GM08714 (cell line): ENCODE measurements around the gene EIPR1.

Experiments used
- H3K4me3 ChIP-seq: fragments of 200-500 bp; sonication (Bioruptor generic); 2 replicates; pipeline ENCODE4 v1.5.1; 2014; ENCODE audit warnings: mild to moderate bottlenecking, low read length, inconsistent platforms
- ZNF274 ChIP-seq: IDR thresholded peaks from 2 replicates; pipeline ENCODE4 v1.6.1; 2012; ENCODE audit warnings: mild to moderate bottlenecking, low read depth, low read length

The EIPR1 gene

DNA sequence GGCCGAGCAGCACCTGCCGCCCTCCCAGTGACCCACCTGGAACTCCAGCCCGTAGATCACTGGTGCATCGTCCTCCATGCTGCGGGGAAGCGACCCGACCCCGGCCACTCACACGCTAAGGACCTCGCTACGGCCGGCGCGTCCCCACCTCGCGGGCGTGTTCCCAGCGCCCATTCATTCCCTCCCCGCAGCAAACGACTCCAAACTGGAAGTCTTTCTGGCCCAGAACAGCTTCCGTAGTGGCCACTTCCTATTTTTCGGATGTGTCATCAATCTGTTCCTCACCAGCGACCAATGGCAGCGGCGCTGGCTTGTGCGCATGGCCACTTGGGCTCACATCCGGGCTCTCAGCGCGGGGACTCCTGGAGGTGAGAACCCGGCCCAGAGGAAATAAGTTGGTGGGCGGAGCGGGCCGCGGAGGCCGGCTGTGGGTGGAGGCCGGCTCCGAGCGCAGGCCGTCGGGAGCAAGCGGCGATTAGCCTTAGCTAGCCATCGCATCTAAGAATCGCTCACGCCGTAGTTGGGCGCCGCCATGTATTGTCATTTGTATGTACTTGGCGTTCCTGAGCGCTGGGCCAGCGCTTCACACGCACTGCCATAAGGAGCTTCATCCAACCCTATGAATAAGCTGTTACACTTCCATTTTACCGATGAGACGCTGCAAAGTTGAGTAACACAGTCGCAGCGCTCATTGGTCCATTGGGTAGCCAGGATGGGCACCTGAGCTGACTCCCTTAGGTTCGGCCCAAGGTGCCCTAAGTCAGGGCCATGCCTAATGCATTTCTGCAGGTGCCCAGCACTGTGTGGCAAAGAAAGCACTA, at the start of gene EIPR1:
Gene EIPR1 (minus strand): TSS at position 207 of the 821 bp plus-strand sequence. CDS start 129 bp downstream, at position 78.
- no peak for TF ChIP-seq ZNF274
- H3K4me3 ChIP-seq = peak within 1 kb of the TSS; percentile 96

DNA sequence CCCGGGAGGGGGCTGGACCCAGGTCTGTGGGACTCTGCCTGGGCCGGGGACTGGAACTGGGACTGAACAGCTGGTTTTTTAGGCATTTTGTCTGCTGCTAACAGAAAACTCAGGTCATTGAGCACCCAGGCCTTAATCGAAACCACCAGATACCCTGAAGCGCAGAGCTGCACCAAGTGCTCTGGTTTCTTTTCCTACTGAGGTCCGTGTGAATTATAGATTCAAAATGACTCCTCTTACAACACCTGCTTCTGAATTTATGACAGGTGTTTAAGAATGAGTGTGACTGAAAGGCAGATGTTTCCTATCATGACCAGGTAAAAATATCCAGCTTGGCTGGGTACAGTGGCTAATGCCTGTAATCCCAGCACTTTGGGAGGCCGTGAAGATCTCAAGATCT, 49.7 kb upstream of the EIPR1 start:
- no peak for TF ChIP-seq ZNF274
- H3K4me3 ChIP-seq = no peak overlapping the region

DNA sequence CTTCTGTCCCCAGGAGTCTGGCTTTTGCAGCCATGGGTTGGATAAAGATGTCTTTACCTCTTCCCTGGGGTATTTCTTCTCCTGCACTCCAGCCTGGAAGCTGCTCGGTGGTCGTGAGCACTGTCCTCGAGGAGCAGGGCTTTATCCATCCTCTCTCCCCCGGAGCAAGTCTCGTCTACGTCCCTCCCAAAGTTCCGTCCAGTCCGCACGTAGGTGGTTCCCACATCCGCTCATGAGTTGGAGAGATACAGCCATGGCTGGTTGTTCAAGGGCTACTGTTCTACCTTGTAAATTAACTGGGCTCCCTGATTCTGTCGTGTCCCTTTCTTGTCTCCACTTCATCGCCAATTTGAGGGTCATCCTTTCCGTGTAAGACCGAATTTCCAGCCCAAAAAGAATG, 49.0 kb upstream of the EIPR1 start:
- no peak overlapping the region for H3K4me3 ChIP-seq
- TF ChIP-seq ZNF274 = no peak

DNA sequence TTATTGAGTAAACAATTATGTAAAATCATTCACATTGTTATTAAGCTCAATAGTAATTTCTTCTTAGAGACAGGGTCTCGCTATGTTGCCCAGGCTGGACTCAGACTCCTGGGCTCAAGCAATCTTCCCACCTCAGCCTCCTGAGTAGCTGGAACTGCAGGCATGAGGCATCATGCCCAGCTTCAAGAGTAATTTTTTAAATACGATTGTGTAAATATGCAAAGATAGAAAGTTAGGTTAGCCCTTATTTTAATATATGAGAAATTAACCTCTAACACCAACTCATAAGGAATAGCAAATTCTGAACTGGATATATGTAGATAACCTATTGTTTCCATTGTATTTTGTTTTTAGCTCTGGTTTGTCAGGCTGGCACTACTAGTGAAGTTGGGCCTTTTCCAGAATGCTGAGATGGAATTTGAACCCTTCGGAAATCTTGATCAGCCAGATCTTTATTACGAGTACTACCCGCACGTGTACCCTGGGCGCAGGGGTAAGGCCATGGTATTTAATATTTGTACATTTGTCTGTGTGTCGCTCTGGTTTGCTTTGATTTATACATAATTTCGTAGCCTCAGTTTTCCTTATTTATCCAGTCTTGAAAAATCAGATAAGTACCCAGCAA, 46.7 kb upstream of the EIPR1 start:
- H3K4me3 ChIP-seq = no peak overlapping the region
- no peak for TF ChIP-seq ZNF274

DNA sequence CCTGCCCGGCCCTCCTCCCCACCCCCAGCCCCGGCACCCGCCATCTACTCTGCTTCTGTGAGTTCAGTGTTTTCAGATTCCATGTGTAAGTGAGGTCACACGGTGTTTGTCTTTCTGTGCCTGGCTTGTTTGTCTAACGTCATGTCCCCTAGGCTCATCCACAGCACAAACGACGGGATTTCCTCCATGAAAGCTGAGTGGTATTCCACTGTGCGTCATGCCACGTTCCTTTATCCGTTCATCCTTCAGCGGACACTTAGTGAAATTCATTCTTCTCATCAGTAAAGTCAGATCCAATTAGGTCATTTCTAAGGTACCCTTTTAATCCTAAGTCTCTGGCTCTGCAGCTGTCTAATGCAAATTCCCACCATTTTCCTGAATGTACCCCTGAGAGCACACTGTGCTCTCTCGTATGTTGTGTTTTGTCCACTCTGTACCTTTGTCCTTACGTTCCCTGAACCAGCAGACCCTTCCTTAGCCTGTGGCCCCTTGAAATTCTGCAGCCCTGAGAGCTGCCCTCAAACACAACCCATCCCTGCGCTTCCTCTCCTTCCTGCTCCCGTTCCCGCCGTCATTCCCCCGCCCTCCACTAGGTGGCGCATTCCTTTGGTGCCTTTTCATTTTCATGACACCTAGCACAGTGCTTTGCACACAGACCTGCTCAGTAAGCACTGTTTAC, 46.0 kb upstream of the EIPR1 start:
- TF ChIP-seq ZNF274 = no peak
- H3K4me3 ChIP-seq = no peak overlapping the region

DNA sequence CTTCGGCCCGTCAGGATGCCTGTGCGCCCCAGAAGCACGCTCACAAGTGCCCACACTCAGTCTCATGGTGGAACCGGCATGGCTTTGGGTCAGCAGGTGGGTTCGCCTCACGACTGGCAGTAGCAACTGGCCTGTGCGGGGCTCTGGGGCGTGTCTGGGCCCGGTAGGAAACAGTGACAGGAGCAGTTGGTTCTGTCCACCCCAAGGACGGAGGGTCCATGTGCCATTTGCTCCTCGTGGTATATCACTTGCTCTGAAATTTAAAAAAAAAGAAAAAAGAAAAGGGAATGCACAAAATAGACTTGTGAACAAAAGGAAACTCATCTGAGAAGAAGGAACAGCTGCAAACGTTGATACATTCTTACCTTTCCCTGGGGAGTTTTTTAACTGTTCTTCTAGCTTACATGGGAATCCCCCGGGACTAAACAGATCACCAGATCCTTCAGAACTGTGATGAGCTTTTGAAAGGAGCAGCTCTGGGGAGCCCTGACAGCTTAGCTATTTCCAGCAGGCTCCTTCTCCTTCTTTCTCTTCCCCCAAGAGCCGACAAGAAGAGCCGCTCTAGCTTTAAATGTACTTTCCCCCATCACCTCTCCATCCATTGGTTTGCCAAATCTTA, 44.7 kb upstream of the EIPR1 start:
- no peak for TF ChIP-seq ZNF274
- H3K4me3 ChIP-seq = no peak overlapping the region

DNA sequence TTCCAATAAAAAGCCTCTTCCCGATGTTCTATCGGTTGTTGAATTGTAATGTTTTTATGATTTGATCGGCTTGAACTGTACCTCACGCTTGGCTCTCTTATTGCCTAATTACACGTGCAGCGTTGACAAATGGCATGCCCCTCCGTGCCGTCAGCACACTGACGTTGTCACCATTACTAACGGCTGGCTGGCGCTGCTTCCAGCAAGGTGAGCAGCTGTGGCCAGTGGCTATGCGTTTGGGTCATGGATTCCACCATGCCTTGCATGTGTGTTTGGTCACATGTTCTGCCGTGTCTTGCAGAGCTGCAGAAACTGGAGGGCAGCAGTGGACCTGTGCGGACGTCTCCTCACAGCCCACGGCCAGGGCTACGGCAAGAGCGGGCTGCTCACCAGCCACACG, 44.0 kb upstream of the EIPR1 start:
- no peak overlapping the region for H3K4me3 ChIP-seq
- no peak for TF ChIP-seq ZNF274

DNA sequence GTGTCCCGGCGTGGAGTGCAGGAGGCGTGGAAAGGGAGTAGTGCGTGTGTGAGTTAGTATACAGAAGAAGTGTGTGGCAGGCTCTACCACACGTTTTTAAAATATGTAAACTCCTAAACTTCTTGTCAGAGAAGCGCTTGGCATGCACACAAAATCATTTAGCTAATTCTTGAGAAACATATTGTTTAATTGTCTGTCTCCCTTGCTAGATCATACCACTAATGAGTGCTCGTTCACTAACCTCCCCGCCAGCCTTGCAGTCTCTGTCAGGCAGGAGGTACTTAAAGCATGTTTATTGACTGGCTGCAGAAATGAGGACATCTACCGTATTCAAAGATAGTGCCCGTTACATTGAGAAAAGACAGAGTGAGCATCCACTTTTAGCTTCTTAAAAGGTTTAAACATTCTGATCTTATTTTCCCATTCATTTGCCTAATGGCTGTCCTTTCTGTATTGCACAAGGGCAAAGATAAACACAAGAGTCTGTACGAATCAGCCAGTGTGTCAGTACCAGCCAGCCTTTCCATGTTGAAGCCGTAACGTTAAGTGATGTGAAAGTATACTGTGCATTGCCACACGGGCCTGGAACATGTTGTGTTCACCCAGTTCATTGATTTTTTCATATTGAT, 43.3 kb upstream of the EIPR1 start:
- H3K4me3 ChIP-seq = no peak overlapping the region
- no peak for TF ChIP-seq ZNF274

DNA sequence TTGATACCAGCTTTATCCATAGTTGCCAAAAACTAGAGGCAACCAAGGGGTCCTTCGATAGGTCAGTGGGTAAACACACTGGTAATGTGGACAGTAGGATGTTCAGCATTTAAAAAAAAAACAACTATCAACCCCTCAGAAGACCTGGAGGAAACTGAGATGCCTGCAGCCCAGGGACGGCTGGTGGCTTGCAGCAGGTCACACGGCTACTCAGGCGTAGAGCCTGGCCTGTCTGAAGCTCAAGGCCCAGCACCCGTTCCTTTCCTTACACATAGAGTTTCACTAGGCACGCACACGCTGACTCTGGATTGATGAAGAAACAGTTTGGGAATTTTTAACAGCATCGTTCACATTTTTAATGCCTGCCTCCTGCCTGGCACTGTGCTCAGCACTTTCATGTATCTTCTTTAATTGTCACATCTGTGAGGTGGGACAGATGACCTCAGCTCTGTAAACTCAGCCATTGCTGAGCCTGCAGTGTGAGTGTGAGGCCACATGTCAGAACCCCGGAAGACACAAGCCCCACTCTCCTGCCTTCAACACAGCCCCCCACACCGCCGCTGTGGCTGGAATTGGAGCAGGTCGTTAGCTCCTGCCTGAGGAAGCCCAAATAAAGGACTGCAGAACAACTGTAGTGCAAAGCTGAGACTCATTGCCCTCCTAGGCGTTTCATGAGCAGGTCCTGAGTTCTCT, 42.6 kb upstream of the EIPR1 start:
- H3K4me3 ChIP-seq = no peak overlapping the region
- TF ChIP-seq ZNF274 = no peak

DNA sequence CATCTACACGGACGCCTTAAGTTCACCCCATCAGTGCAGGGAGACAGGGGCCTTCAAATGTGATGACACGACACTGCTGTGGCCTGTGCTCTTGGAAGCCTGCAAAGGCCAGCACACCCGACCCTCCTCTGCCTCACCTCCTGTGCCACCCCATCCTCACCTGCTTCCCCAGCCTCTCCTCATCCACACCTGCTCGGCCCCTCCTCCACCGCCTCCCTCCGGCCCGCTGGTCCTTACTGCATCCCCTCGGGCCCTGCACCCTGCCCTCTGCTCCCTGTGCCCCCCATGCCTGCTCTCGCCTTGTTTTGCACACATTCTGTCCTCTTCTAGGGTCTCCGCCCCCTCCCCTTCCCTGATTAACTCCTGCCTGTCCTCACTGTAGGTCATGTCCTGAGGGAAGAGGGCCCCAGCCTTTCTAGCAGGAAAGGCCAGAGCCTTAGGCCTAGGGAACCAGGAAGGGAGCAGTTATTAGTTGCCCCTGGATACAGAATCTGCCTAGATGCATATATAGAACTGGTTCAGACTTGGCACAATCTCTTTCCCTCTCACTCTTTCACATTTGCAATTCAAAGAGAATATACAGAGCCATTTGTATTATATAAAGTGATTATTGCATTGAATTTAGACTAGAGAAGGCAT, 41.3 kb upstream of the EIPR1 start:
- H3K4me3 ChIP-seq = no peak overlapping the region
- no peak for TF ChIP-seq ZNF274

DNA sequence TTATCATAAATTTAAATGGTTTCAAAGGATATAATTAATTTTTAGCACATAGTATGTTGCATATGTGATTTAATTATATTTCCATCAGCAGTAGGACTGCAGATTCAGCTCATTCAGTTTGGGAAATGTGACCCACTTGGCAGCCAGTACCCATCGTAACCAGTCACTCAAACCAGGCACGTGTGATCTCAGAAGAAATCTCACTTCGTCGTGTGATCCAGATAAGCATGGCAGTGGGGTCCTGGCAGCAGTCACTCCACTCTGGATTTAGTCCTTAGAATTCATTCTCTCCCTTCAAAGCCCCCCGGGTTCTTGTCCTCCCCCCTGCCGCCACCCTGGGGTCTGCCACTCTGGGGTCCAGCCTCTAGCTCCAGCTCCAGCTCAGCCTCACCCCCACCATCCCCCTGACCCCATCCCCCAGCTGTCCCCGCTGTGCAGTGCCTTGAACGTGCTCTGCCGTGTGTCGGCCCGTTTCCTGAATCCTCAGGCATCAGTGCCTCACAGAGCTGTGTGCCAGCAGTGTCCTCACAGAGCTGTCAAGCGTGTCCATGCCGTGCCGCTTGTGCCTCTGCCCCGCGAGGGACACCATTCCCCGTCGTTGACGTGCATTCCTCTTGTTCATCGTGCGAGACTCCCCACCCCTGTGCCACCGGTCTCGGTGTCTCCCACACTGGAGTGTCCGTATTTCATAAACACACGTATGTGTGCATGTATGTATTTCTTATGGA, 36.7 kb upstream of the EIPR1 start:
- H3K4me3 ChIP-seq = no peak overlapping the region
- no peak for TF ChIP-seq ZNF274

DNA sequence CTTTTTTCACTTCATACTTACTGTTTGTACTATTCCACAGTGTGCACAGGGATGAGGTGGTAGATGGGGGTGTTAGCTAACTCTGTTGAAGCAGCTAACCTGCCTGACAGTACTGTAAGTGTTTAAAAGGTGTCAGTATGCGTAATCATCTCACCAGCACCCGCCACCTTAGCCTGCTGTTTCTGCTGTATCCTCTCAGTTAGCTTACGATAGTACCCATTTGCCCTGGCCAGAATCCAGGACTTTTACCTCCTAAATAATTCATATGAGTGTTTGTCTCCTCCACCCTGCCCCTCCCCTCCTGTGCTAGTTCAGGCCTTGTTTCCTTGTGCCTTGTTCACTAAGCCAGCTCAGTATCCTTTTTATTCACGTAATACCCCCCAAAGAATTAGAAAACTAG, 36.1 kb upstream of the EIPR1 start:
- TF ChIP-seq ZNF274 = no peak
- H3K4me3 ChIP-seq = no peak overlapping the region
